WTC11 (cell line): Measurements from ENCODE around the gene NRF1. TPM values are rescaled to one million over a fixed set of nuclear protein-coding genes. Genes with fewer than 3 reads are reported as not detected.

Experiments
- ATAC-seq: fragments of 200-7000 bp; cut with Tn5 transposase; 2 replicates; pipeline ENCODE4 v1.10.0; 2021; ENCODE audit warnings: mild to moderate bottlenecking, moderate library complexity
- CTCF ChIA-PET: fragments of 300-600 bp; sonication (Branson Sonifier 250); formaldehyde crosslinking; loops from one replicate; lab custom pipeline; 2021; ENCODE audit warnings: antibody characterized with exemption; lab: Charles Lee
- POLR2A ChIA-PET: fragments of 350-600 bp; sonication (Branson Sonifier 250); formaldehyde crosslinking; loops from one replicate; lab custom pipeline; 2021; ENCODE audit warnings: antibody characterized with exemption; lab: Charles Lee
- DNase-seq: peaks from one replicate; pipeline ENCODE4 v3.0.0; 2021; ENCODE audit warnings: low spot score
- H3K27ac Mint-ChIP-seq: 2 replicates; pipeline ENCODE4 v1.8.0; 2021; ENCODE audit warnings: mixed read lengths
- H3K27me3 Mint-ChIP-seq: 2 replicates; pipeline ENCODE4 v1.8.0; 2021; ENCODE audit warnings: low read depth, mild to moderate bottlenecking, moderate library complexity, mixed read lengths
- H3K36me3 Mint-ChIP-seq: 2 replicates; pipeline ENCODE4 v1.8.0; 2021; ENCODE audit warnings: mixed read lengths
- H3K4me1 Mint-ChIP-seq: 2 replicates; pipeline ENCODE4 v1.8.0; 2022; ENCODE audit warnings: mixed read lengths
- H3K4me3 Mint-ChIP-seq: 2 replicates; pipeline ENCODE4 v1.8.0; 2021; ENCODE audit warnings: mild to moderate bottlenecking, moderate library complexity, mixed read lengths
- H3K9me3 Mint-ChIP-seq: 2 replicates; pipeline ENCODE4 v1.8.0; 2021; ENCODE audit warnings: mixed read lengths
- ATF3 ChIP-seq: sonication (generic); formaldehyde crosslinking; conservative IDR thresholded peaks from 2 replicates; pipeline ENCODE4 v1.8.1; 2022; ENCODE audit warnings: mild to moderate bottlenecking, missing genetic modification reagents
- E2F4 ChIP-seq: sonication (generic); formaldehyde crosslinking; IDR thresholded peaks from 2 replicates; pipeline ENCODE4 v1.8.1; 2022; ENCODE audit warnings: low read depth, mild to moderate bottlenecking, moderate library complexity, missing genetic modification reagents, borderline replicate concordance
- ESRRA ChIP-seq: sonication (generic); formaldehyde crosslinking; IDR thresholded peaks from 2 replicates; pipeline ENCODE4 v1.8.1; 2022; ENCODE audit warnings: mild to moderate bottlenecking, missing genetic modification reagents, borderline replicate concordance
- IRF2 ChIP-seq: sonication (generic); formaldehyde crosslinking; IDR thresholded peaks from 2 replicates; pipeline ENCODE4 v1.8.0; 2022; ENCODE audit warnings: low read depth, missing genetic modification reagents, borderline replicate concordance
- JAZF1 ChIP-seq: fragments of 250-450 bp; sonication (Bioruptor Pico); IDR thresholded peaks from 2 replicates; pipeline ENCODE4 v1.9.0; 2021; ENCODE audit warnings: moderate library complexity, mild to moderate bottlenecking, inconsistent platforms
- JUN ChIP-seq: sonication (generic); formaldehyde crosslinking; IDR thresholded peaks from 2 replicates; pipeline ENCODE4 v1.8.0; 2023; ENCODE audit warnings: mild to moderate bottlenecking, missing genetic modification reagents
- KAT7 ChIP-seq: sonication (generic); formaldehyde crosslinking; IDR thresholded peaks from 2 replicates; pipeline ENCODE4 v1.8.1; 2023; ENCODE audit warnings: missing genetic modification reagents, mild to moderate bottlenecking, borderline replicate concordance
- NFE2L1 ChIP-seq: sonication (generic); formaldehyde crosslinking; IDR thresholded peaks from 2 replicates; pipeline ENCODE4 v1.8.1; 2023; ENCODE audit warnings: missing genetic modification reagents
- NR1H2 ChIP-seq: sonication (generic); formaldehyde crosslinking; IDR thresholded peaks from 2 replicates; pipeline ENCODE4 v1.9.0; 2021; ENCODE audit warnings: mild to moderate bottlenecking, moderate library complexity, missing genetic modification reagents
- NR3C1 ChIP-seq: sonication (generic); formaldehyde crosslinking; conservative IDR thresholded peaks from 2 replicates; pipeline ENCODE4 v1.8.1; 2023; ENCODE audit warnings: low read depth, mild to moderate bottlenecking, missing genetic modification reagents
- PRDM15 ChIP-seq: sonication (generic); formaldehyde crosslinking; IDR thresholded peaks from 2 replicates; pipeline ENCODE4 v1.8.0; 2022; ENCODE audit warnings: missing genetic modification reagents
- PREB ChIP-seq: sonication (generic); formaldehyde crosslinking; IDR thresholded peaks from 2 replicates; pipeline ENCODE4 v1.8.1; 2022; ENCODE audit warnings: mild to moderate bottlenecking, missing genetic modification reagents, moderate library complexity, borderline replicate concordance
- SP1 ChIP-seq: sonication (generic); formaldehyde crosslinking; conservative IDR thresholded peaks from 2 replicates; pipeline ENCODE4 v1.8.1; 2022; ENCODE audit warnings: missing genetic modification reagents
- TEAD1 ChIP-seq: sonication (generic); formaldehyde crosslinking; IDR thresholded peaks from 2 replicates; pipeline ENCODE4 v1.8.0; 2022; ENCODE audit warnings: mild to moderate bottlenecking, missing genetic modification reagents
- TP53 ChIP-seq: sonication (generic); formaldehyde crosslinking; IDR thresholded peaks from 2 replicates; pipeline ENCODE4 v1.8.1; 2023; ENCODE audit warnings: mild to moderate bottlenecking, missing genetic modification reagents
- USF2 ChIP-seq: sonication (generic); formaldehyde crosslinking; IDR thresholded peaks from 2 replicates; pipeline ENCODE4 v1.8.1; 2023; ENCODE audit warnings: mild to moderate bottlenecking, missing genetic modification reagents, moderate library complexity
- ZMAT4 ChIP-seq: fragments of 250-450 bp; sonication (Bioruptor Pico); IDR thresholded peaks from 2 replicates; pipeline ENCODE4 v1.9.0; 2021; ENCODE audit warnings: mild to moderate bottlenecking
- ZNF138 ChIP-seq: sonication (generic); formaldehyde crosslinking; conservative IDR thresholded peaks from 2 replicates; pipeline ENCODE4 v1.8.1; 2022; ENCODE audit warnings: mild to moderate bottlenecking, moderate library complexity, missing genetic modification reagents
- ZNF423 ChIP-seq: fragments of 250-450 bp; sonication (Bioruptor Pico); IDR thresholded peaks from 2 replicates; pipeline ENCODE4 v2.1.2; 2022; ENCODE audit warnings: mild to moderate bottlenecking, moderate library complexity
- total RNA-seq: library from RNA; stranded (reverse); gene quantifications from 3 replicates; pipeline ENCODE4 v1.2.3, GENCODE V29; 2021

Gene NRF1
- total RNA-seq, 1 experiment from 2014 or later: 16.4 TPM

GRCh38 chr7:129785685-129786514, 174.4 kb downstream of the NRF1 start:
- DNase-seq (peak; percentile 33), ATAC-seq (no peak)
- Mint-ChIP-seq H3K27ac (no peak overlapping the region), H3K9me3 (no peaks in the 10 kb centered on the region), H3K27me3 (peaks cover 100% of the 10 kb centered on the region), H3K36me3 (no peaks in the 10 kb centered on the region), H3K4me1 (peaks cover 47% of the 10 kb centered on the region), H3K4me3 (peak overlapping the region; percentile 63)
- POLR2A ChIA-PET: interaction anchor here (0.6 to 1.2 kb wide), 3 partner anchors 9 to 164 kb away, joined by 3 to 5 read pairs (median 4); no protein-coding TSS in a partner anchor
- CTCF ChIA-PET: interaction anchor here (0.6 to 3.7 kb wide), 6 partner anchors 9 to 225 kb away, joined by 3 to 19 read pairs (median 4); no protein-coding TSS in a partner anchor
- TF ChIP-seq NR3C1 (CRISPR knock-in tag): no peak
- 0 out of 2 replicates have a peak, but pooled peaks have one; percentile 45 for TF ChIP-seq NR1H2 (CRISPR knock-in tag)
- no peak for TF ChIP-seq E2F4 (CRISPR knock-in tag)
- TF ChIP-seq ATF3 (CRISPR knock-in tag): no peak
- no peak for TF ChIP-seq ZMAT4 (CRISPR knock-in tag)

GRCh38 chr7:129786825-129787563, 175.5 kb downstream of the NRF1 start:
- H3K27ac Mint-ChIP-seq: no peak overlapping the region
- H3K27me3 Mint-ChIP-seq: peaks cover 99% of the 10 kb centered on the region
- peak overlapping the region; percentile 49 for H3K4me3 Mint-ChIP-seq
- ATAC-seq (peak; percentile 23), DNase-seq (peak; percentile 59)
- ChIA-PET POLR2A (interaction anchor here (1.0 to 1.2 kb wide), 2 partner anchors 33 to 163 kb away, joined by 4 to 5 read pairs; no protein-coding TSS in a partner anchor), CTCF (interaction anchor here (0.6 to 3.7 kb wide), 6 partner anchors 10 to 224 kb away, joined by 3 to 19 read pairs (median 4); no protein-coding TSS in a partner anchor)
- H3K4me1 Mint-ChIP-seq: peaks cover 42% of the 10 kb centered on the region
- no peaks in the 10 kb centered on the region for H3K36me3 Mint-ChIP-seq
- TF ChIP-seq USF2 (no peak), ZNF423 (CRISPR knock-in tag) (peak; percentile 43; the same call in 1 of the 2 replicates)
- no peaks in the 10 kb centered on the region for H3K9me3 Mint-ChIP-seq

GRCh38 chr7:129789000-129789399, 177.5 kb downstream of the NRF1 start:
- ATAC-seq (no peak), DNase-seq (no peak)
- H3K4me1 Mint-ChIP-seq: peaks cover 36% of the 10 kb centered on the region
- H3K27ac Mint-ChIP-seq: no peak overlapping the region
- no peaks in the 10 kb centered on the region for H3K36me3 Mint-ChIP-seq
- H3K9me3 Mint-ChIP-seq: no peaks in the 10 kb centered on the region
- ChIA-PET CTCF (no interaction called here), POLR2A (no interaction called here)
- H3K27me3 Mint-ChIP-seq: peaks cover 87% of the 10 kb centered on the region
- no peak overlapping the region for H3K4me3 Mint-ChIP-seq
- TF ChIP-seq ESRRA (CRISPR knock-in tag): no peak
- no peak for TF ChIP-seq NFE2L1 (CRISPR knock-in tag)
- TF ChIP-seq TP53 (CRISPR knock-in tag): no peak
- TF ChIP-seq ZNF138 (CRISPR knock-in tag): no peak
- no peak for TF ChIP-seq JUN (CRISPR knock-in tag)
- no peak for TF ChIP-seq PRDM15
- TF ChIP-seq IRF2 (CRISPR knock-in tag): no peak
- no peak for TF ChIP-seq TEAD1 (CRISPR knock-in tag)
- no peak for TF ChIP-seq NR3C1 (CRISPR knock-in tag)
- no peak for TF ChIP-seq KAT7
- no peak for TF ChIP-seq SP1 (CRISPR knock-in tag)
- no peak for TF ChIP-seq PREB (CRISPR knock-in tag)
- no peak for TF ChIP-seq ZNF423 (CRISPR knock-in tag)
- TF ChIP-seq JAZF1: no peak
